ENCODE measurements around the gene PEX3.

DNA sequence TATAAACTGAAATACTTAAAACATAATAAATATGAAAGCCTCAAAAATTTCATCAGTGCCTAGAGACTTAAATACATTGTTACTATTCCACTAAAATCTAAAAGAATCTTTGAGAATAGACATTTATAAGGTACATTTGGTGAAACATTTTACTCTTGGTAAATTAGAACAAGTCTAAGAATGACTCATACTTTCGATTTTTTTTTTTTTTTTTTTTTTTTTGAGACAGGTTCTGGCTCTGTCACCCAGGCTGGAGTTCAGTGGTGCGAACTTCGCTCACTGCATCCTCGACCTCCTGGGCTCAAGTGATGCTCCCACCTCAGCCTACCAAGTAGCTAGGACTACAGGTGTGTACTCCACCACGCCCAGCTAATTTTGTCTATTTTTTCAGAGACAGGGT, 54.5 kb downstream of the PEX3 start:
- TF ChIP-seq, protein P1, sequence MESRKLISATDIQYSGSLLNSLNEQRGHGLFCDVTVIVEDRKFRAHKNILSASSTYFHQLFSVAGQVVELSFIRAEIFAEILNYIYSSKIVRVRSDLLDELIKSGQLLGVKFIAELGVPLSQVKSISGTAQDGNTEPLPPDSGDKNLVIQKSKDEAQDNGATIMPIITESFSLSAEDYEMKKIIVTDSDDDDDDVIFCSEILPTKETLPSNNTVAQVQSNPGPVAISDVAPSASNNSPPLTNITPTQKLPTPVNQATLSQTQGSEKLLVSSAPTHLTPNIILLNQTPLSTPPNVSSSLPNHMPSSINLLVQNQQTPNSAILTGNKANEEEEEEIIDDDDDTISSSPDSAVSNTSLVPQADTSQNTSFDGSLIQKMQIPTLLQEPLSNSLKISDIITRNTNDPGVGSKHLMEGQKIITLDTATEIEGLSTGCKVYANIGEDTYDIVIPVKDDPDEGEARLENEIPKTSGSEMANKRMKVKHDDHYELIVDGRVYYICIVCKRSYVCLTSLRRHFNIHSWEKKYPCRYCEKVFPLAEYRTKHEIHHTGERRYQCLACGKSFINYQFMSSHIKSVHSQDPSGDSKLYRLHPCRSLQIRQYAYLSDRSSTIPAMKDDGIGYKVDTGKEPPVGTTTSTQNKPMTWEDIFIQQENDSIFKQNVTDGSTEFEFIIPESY (IDR thresholded peaks at IDR 0.05; ENCODE audit: extremely low read depth, insufficient replicate concordance, low read length): no peak
- TF ChIP-seq, protein P2, sequence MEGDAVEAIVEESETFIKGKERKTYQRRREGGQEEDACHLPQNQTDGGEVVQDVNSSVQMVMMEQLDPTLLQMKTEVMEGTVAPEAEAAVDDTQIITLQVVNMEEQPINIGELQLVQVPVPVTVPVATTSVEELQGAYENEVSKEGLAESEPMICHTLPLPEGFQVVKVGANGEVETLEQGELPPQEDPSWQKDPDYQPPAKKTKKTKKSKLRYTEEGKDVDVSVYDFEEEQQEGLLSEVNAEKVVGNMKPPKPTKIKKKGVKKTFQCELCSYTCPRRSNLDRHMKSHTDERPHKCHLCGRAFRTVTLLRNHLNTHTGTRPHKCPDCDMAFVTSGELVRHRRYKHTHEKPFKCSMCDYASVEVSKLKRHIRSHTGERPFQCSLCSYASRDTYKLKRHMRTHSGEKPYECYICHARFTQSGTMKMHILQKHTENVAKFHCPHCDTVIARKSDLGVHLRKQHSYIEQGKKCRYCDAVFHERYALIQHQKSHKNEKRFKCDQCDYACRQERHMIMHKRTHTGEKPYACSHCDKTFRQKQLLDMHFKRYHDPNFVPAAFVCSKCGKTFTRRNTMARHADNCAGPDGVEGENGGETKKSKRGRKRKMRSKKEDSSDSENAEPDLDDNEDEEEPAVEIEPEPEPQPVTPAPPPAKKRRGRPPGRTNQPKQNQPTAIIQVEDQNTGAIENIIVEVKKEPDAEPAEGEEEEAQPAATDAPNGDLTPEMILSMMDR (IDR thresholded peaks at IDR 0.05 in 2 of 3, conservative IDR thresholded peaks at IDR 0.05 in 1 of 3; ENCODE audit: borderline replicate concordance in 1 of 3, insufficient read depth in 1 of 3, low read depth in 2 of 3, low read length in 2 of 3): no peak
- TF ChIP-seq CEBPB (IDR thresholded peaks at IDR 0.05; ENCODE audit: low read depth) (no peak), SIN3A (IDR thresholded peaks at IDR 0.05; ENCODE audit: low read depth) (no peak), POLR2A (IDR thresholded peaks at IDR 0.05; ENCODE audit: borderline replicate concordance, extremely low read depth, insufficient read depth, insufficient read length) (no peak), ATF3 (IDR thresholded peaks at IDR 0.05) (no peak), EZH2phosphoT487 (IDR thresholded peaks at IDR 0.05; ENCODE audit: borderline replicate concordance) (no peak), MAX (IDR thresholded peaks at IDR 0.05) (no peak)
- TF ChIP-seq, protein P3, sequence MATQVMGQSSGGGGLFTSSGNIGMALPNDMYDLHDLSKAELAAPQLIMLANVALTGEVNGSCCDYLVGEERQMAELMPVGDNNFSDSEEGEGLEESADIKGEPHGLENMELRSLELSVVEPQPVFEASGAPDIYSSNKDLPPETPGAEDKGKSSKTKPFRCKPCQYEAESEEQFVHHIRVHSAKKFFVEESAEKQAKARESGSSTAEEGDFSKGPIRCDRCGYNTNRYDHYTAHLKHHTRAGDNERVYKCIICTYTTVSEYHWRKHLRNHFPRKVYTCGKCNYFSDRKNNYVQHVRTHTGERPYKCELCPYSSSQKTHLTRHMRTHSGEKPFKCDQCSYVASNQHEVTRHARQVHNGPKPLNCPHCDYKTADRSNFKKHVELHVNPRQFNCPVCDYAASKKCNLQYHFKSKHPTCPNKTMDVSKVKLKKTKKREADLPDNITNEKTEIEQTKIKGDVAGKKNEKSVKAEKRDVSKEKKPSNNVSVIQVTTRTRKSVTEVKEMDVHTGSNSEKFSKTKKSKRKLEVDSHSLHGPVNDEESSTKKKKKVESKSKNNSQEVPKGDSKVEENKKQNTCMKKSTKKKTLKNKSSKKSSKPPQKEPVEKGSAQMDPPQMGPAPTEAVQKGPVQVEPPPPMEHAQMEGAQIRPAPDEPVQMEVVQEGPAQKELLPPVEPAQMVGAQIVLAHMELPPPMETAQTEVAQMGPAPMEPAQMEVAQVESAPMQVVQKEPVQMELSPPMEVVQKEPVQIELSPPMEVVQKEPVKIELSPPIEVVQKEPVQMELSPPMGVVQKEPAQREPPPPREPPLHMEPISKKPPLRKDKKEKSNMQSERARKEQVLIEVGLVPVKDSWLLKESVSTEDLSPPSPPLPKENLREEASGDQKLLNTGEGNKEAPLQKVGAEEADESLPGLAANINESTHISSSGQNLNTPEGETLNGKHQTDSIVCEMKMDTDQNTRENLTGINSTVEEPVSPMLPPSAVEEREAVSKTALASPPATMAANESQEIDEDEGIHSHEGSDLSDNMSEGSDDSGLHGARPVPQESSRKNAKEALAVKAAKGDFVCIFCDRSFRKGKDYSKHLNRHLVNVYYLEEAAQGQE (IDR thresholded peaks at IDR 0.05; ENCODE audit: low read depth): no peak

Data from HCT116 (cell line).